GM21717 (cell line): Measurements from ENCODE around the gene NFX1.
"Not testable (repeated sequence)": the region's sequence is repeated elsewhere in the genome, so short reads cannot be mapped to it uniquely, and the experiment has no call there.

Source experiments
- ATAC-seq: cut with Tn5 transposase; IDR thresholded peaks from one replicate; pipeline ENCODE4 v1.9.1; 2021; ENCODE audit warnings: mild to moderate bottlenecking, moderate library complexity; ENCODE audit not compliant: unreplicated experiment

NFX1 gene

GRCh38 chr9:33306037-33306436 is 15.7 kb downstream of the NFX1 start:
- no peak for ATAC-seq

GRCh38 chr9:33307067-33307466 is 16.8 kb downstream of the NFX1 start:
- no peak for ATAC-seq

DNA sequence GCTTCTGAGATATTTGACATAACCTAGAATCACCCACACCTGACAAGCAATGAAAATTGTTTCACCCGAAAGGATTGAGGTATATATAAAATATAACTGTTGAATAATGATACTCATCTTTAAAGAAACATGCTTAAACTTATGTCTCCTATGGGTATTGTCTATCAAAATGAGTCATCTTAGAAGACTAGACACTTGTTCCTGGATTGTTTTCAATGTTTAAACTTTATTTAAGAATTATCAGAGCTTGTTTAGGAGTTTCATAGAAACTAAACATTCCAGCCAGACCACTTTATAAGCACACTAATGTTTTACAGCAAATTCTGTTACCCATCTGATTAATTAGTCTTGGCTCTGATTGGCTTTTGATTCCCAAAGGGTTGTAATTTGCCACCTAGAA is 19.6 kb downstream of the NFX1 start:
- ATAC-seq, result no peak

- no peak for ATAC-seq
Measured at GRCh38 chr9:33310748-33311147, 20.4 kb downstream of the NFX1 start.

DNA sequence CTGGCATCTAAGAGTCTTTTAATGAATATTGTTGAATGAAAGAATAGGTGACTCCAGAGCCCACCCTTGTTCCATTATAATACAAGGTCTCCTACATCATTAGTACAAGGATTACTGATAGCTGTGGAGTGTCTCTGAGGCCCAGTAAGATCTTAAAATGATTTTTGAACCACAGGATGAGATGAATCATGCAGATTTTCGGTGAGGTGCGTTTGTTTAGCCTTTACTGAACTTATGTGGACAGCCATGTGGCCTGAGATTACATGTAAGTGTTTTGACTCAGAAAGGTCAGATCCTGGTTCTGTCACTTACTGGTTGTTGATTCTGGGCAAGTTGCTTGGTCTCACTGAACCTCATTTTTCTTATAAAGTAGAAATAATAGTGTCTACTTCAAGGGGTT is 21.6 kb downstream of the NFX1 start:
- no peak for ATAC-seq

DNA sequence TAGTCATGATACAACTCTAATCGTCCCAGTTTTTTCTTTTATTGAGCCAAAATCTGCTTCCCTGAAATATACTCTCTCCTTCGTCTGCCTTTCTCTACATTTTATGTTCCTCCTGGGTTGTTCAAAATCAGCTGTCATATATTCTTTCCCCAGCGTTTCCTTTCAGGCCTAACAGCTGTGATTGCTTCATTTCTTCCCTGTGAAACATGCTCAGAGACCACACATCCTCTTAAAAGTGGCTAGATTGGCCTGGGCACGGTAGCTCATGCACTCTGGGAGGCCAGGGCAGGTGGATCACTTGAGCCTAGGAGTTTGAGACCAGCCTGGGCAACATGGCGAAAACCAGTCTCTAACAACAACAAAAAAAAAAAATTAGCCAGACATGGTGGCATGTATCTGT is 25.1 kb downstream of the NFX1 start:
- no peak for ATAC-seq

DNA sequence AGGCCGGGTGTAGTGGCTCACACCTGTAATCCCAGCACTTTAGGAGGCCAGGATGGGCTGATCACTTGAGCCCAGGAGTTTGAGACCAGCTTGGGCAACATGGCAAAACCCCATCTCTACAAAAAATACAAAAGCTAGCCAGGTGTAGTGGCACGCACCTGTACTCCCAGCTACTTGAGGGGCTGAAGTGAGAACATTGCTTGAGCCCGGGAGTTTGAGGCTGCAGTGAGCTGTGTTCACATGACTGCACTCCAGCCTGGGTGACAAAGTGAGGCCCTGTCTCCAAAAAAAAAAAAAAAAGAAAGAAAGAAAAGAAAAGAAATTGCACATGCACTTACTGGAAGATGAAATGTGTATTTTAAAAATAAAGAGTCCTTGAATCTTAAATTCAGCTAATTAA is 26.8 kb downstream of the NFX1 start:
- ATAC-seq, result not testable (repeated sequence)

GRCh38 chr9:33318225-33318624 is 27.9 kb downstream of the NFX1 start:
- ATAC-seq, result no peak

DNA sequence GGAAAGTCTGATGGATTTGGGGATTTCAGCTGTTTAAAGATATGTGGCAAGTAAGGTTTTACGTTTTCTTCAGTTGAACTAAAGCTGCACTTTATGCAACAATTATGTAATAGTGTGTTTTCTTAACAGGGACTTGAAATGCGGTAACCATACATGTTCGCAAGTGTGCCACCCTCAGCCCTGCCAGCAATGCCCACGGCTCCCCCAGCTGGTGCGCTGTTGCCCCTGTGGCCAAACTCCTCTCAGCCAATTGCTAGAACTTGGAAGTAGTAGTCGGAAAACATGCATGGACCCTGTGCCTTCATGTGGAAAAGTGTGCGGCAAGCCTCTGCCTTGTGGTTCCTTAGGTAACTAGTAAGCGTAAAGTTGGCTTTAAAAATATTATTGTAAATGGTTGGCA is 28.5 kb downstream of the NFX1 start:
- no peak for ATAC-seq

DNA sequence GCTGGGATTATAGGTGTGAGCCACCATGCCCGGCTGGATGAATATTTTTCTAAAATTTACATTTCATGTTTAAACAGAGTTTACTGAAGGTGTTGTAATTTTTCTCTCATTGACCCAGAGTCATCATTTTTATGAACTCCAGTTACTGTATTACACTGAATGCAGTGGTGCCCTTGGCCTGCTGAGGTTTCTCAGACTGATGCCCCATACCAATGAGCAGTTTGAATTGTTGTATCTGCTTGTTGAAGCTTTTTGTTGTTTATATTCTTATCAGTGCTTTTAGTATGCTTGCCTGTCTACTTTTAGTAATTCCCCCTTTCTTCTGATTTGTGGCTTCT is 29.9 kb downstream of the NFX1 start:
- no peak for ATAC-seq

DNA sequence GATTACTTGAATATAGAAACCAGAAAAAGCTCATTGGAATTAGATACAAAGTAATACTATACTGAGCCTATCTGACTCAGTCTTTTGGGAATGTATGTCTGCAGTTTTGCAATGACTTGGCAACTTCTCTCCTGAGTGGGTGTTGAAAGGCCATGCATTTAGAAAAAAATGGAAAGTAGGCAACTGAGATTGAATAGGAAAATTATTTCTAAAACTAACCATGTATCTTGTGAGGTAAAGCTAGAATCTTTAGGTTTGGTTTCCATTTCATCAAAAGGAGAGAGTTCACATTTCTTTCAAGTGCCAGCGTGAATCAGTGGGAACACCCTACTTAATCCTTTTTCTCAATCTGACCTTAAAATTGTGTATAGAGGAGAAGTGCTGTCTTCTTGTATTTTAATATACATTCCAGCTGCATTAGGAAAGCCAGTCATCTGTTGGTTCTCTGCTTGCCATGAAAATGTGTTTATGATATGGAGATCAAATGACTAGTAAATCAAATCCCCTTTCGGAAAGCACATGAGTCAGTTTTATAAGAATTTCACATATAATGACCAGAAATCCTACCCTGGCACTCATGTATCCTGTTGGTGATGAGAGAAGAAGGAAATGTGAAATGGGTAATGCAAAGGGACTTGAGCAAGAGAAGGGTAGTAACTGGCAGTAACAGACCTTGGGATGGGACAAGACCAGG is 30.4 kb downstream of the NFX1 start:
- ATAC-seq, result no peak

- ATAC-seq, result no peak
Measured at GRCh38 chr9:33329117-33329563, 38.8 kb downstream of the NFX1 start.

DNA sequence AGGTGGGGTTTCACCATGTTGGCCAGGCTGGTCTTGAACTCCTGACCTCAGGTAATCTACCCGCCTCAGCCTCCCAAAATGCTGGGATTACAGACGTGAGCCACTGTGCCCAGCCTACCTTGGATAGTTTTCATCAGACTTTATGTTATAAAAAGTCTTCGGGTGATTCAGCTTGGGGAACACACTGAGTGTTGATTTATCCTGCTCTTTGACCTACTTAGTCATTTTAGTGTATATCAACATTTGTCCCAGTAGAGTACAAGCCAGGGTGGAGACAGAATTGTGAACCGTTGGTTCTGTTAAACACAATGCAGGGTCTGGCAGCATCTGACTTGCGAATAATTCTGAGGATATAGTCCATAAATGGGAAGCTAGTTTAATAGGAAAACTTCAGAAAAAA is 39.7 kb downstream of the NFX1 start:
- no peak for ATAC-seq

- no peak for ATAC-seq
Measured at GRCh38 chr9:33331377-33331891, 41.1 kb downstream of the NFX1 start.

DNA sequence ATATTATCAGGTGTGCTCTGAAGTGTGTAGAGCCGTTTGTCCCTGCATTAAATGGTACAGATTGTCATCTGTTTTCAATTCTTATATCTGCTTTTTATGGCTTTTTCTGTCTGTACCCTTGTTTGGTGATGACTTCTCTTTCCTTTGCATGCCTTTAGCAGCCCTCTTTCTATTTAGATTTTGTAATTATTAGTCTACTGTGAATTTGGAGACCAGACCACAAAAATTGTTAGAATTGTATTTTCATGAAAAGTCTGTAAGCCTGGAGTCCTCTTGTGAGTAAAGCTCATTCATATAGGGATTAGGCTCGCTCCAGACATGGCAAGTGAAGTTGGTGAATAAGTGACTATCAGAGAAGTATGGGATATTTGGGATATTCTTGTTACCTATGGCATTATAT is 41.7 kb downstream of the NFX1 start:
- ATAC-seq, result no peak

GRCh38 chr9:33332956-33333355 is 42.6 kb downstream of the NFX1 start:
- ATAC-seq, result not testable (repeated sequence)

GRCh38 chr9:33340186-33340585 is 49.9 kb downstream of the NFX1 start:
- no peak for ATAC-seq

DNA sequence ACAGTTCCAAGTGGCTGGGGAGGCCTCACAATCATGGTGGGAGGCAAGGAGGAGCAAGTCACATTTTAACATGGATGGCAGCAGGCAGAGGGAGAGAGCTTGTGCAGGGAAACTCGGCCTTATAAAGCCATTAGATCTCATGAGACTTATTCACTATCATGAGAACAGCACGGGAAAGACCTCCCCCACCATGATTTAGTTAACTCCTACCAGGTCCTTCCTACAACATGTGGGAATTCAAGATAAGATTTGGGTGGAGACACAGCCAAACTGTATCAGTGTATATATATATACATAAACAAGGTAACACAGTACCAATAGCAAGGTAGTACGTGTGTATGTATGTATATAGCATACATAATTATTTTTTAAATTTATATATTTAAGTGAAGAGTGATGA is 50.9 kb downstream of the NFX1 start:
- ATAC-seq, result no peak

GRCh38 chr9:33344145-33344544 is 53.8 kb downstream of the NFX1 start:
- ATAC-seq, result no peak

GRCh38 chr9:33346564-33346963 is 56.2 kb downstream of the NFX1 start:
- no peak for ATAC-seq

- ATAC-seq, result no peak
Measured at GRCh38 chr9:33348998-33349397, 58.7 kb downstream of the NFX1 start.

DNA sequence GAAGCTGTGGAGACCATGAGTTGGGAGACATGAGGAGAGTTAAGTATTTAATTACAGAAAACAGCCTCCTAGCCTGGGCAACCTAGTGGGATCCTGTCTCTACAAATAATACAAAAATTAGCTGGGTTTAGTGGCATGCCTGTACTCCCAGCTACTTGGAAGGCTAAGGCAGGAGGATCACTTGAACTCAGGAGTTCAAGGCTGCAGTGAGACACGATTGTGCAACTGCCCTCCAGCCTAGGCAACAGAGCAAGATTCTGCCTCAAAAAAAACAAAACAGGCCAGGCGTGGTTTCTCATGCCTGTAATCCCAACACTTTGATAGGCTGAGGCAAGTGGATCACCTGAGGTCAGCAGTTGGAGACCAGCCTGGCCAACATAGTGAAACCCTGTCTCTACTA is 59.4 kb downstream of the NFX1 start:
- no peak for ATAC-seq

GRCh38 chr9:33350310-33350709 is 60.0 kb downstream of the NFX1 start:
- ATAC-seq, result no peak
